Coronary artery (tissue), 2 donors: ENCODE results near the gene RERG.
A peak's percentile ranks its signal among the peaks of the same experiment; 100 is the strongest.

ENCODE experiments used
- DNase-seq: peaks from one replicate; pipeline ENCODE4 v3.0.0-alpha.2; 2017; ENCODE audit warnings: low spot score
- H3K27ac ChIP-seq, 2 donors: fragments of 200-600 bp; sonication (generic); one replicate each; pipeline ENCODE4 v1.5.1; 2016 to 2019
- H3K4me3 ChIP-seq: fragments of 200-600 bp; sonication (generic); 2 replicates; pipeline ENCODE4 v1.5.1; 2016; ENCODE audit warnings: mild to moderate bottlenecking, moderate library complexity
- TF ChIP-seq, protein P1 (sequence below): fragments of 200-600 bp; sonication (generic); IDR thresholded peaks from one replicate; pipeline ENCODE4 v1.5.1; 2019; ENCODE audit warnings: antibody characterized with exemption

Gene RERG

DNA sequence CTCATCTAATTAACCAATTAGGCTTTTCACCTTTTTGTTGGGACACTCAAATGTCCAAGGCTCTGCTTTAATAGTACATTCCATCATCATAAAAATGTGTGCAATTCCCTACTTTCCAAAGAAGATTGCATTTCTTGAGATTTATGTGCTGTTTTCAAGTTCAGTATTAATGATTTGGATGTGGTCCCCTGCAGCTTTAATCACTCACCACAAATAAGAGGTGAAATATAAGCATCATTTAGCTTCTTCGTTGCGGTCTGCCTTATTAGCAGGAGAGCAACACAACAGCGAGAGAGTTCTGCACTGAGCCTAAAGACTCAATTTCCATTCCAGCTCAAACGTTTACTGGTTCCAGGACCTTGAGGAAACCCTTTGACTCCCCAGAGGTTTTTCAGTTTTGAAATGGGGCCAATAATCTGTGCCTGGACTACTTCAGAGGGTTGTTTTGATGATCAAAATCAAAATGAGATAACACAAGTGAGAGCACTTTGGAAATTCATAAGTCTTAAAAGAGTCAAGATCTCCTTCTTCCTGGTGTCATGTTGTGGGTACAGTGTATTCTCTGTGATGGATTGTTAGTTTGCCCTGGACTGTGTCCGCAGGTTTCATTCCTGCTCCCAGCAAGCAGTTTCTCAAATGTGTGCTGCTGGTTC lies 53.1 kb downstream of the RERG start:
- no peak overlapping the region for H3K4me3 ChIP-seq
- peak overlapping the region; percentile 3 to 24 for H3K27ac ChIP-seq
- DNase-seq = no peak
- TF ChIP-seq, protein P1, sequence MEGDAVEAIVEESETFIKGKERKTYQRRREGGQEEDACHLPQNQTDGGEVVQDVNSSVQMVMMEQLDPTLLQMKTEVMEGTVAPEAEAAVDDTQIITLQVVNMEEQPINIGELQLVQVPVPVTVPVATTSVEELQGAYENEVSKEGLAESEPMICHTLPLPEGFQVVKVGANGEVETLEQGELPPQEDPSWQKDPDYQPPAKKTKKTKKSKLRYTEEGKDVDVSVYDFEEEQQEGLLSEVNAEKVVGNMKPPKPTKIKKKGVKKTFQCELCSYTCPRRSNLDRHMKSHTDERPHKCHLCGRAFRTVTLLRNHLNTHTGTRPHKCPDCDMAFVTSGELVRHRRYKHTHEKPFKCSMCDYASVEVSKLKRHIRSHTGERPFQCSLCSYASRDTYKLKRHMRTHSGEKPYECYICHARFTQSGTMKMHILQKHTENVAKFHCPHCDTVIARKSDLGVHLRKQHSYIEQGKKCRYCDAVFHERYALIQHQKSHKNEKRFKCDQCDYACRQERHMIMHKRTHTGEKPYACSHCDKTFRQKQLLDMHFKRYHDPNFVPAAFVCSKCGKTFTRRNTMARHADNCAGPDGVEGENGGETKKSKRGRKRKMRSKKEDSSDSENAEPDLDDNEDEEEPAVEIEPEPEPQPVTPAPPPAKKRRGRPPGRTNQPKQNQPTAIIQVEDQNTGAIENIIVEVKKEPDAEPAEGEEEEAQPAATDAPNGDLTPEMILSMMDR = no peak

DNA sequence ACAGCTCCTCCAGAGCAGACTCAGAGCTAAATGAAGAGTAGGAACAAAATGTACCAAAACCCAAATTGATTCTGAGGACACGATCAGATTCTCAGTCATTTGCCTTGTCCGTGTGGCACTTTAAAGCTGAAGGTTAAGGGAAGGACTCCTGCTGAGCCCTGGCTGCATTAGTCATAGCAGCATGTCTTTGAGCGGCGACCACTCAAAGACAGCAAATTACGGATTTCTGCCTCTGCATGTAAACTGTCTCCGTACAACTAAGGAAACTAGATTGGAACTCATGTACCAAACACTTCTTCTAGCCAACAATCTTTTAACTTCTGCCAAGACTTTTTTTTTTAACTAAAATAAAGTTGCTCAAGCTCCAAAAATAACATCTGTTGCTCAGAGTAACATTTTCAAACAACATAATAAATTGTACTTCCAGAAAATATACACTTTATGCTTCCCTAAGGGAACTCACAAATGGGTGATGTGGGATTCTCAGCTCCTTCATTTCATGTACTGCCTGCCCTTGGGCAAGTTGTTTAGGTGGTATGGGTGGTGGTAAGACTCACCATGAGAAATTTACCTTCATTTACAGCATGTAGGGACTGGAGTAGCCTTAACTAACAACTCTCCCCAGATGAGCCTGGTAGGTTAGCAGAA lies 56.1 kb downstream of the RERG start:
- H3K27ac ChIP-seq = peak overlapping the region; percentile 72 to 84
- TF ChIP-seq, protein P1 = no peak
- DNase-seq = peak; percentile 80
- peak overlapping the region; percentile 23 for H3K4me3 ChIP-seq

DNA sequence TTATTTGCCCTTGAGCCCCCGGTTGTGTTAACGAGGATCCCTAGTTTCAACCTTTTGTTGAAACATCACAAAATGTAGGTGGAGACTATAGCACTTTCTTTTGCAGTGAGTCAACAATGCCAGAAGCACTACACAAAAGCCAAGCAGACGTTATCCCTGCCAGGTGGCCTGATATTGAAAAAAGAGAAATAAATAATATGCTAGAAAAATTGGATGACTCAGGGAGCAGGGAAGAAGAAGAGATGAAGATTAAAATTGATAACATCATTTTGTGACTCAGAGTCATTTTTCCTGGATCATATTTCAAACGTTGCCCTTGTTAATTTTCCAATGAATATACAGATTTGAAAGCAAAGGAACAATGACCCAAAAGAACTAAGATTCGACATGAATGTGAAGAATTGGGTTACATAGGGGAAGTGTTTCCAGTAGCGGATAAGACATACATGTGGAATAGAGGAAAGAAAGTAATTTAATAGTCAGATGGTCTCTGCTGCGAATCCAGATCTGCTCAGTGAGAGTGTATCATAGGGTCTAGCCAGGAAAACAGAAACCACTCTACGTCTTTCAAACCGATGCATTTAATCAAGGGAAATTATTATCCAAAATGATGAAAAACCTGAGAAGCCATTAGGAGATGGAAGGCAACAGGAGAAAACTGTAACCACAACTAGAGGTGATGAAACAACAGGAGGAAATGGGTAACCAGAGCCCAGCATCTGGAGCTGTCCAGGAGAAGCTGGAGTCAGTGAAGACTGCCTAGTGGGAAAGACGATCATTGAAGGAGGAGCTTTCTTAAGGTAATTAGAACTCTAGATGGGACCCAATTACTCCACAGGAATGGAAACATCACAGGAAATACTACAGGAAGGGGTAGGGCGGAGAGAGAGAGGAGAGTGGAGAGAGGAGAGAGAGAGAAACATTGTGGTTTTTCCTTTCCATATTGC lies 57.9 kb downstream of the RERG start:
- Histone ChIP-seq H3K4me3 (no peak overlapping the region), H3K27ac (peak overlapping the region; percentile 72 to 84)
- DNase-seq = no peak
- TF ChIP-seq, protein P1 = no peak

DNA sequence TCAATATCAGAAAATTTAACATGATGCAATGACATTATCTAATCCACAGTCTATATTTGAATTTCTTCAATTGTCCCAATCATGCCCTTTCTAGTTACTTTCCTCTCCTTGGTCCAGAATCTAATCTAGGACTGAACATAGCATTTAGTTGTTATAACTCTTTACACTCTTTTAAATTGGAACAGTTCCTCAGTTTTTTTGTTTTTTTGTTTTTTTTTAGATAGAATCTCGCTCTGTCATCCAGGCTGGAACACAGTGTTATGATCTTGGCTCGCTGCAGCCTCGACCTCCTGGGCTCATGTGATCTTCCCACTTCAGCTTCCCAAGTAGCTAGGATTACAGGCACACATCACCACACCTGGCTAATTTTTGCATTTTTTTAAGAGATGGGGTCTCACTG lies 63.1 kb downstream of the RERG start:
- Histone ChIP-seq H3K4me3 (no peak overlapping the region), H3K27ac (peak overlapping the region in 1 of 2 donors; percentile 50)
- TF ChIP-seq, protein P1 = no peak
- no peak for DNase-seq

DNA sequence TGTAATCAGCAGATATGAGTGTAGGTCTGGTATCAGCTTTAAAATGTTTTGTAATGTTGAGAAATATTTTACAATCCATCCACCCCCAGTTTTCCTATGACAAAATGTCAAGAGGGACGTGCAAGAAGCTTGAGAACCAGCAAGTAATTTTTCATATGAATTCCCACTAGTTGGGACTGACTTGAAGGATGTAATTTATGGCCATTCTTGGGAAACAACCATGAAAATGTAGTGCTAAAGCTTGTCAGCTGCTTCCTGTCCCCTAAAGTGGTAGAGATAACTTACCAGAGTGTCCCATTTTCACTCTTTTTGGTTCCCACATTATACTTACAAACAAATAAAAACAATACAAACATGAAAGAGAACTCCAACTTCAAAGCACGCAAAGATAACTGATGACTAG lies 63.9 kb downstream of the RERG start:
- Histone ChIP-seq H3K4me3 (no peak overlapping the region), H3K27ac (peak overlapping the region in 1 of 2 donors; percentile 63)
- TF ChIP-seq, protein P1 = no peak
- no peak for DNase-seq

DNA sequence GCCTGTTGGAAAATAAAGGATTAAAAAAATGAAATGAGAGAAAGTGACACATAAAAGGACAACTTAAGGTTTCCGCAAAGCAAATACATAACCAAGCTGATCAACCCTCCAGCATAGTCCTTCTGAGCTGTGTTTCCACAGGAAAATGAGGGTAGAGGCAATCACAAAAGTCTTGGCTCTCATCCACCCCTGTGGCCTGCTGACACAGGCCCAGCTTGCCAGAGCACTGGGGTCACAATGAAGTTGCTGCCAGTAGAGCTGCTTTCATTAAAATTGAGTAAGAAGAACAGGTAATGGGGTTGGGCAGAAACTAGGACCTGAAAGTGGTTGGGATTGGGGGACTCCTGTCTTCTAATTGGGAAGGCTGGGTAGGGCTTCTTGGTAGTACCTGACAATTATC lies 65.9 kb downstream of the RERG start:
- DNase-seq = no peak
- H3K27ac ChIP-seq = peak overlapping the region in 1 of 2 donors; percentile 37
- H3K4me3 ChIP-seq = no peak overlapping the region
- TF ChIP-seq, protein P1 = no peak
